Bronchial epithelial cell (primary cell): ENCODE results near the gene CBL. TPM values are rescaled to one million over a fixed set of nuclear protein-coding genes. Genes with fewer than 3 reads are reported as not detected.

Source experiments
- DNase-seq: peaks from one replicate; pipeline ENCODE4 v3.0.0-alpha.2; 2010; ENCODE audit warnings: low read depth
- FAIRE-seq: peaks from 2 replicates; lab custom pipeline; 2011; peaks lifted over from hg19 to GRCh38; lab: Jason Lieb, UNC
- H3K27me3 ChIP-seq: 2 replicates; pipeline ENCODE4 v1.5.1; 2011; ENCODE audit warnings: low read length; ENCODE audit not compliant: control insufficient read depth, insufficient read depth
- H3K36me3 ChIP-seq: 2 replicates; pipeline ENCODE4 v1.5.1; 2011; ENCODE audit warnings: low read length; ENCODE audit not compliant: control insufficient read depth, insufficient read depth
- H3K4me3 ChIP-seq: 2 replicates; pipeline ENCODE4 v1.5.1; 2011; ENCODE audit warnings: mild to moderate bottlenecking, low read depth, low read length, control low read depth
- CTCF ChIP-seq: IDR thresholded peaks from 2 replicates; pipeline ENCODE4 v1.5.1; 2011; ENCODE audit warnings: mild to moderate bottlenecking, moderate library complexity, low read length, control low read depth, inconsistent platforms; ENCODE audit not compliant: insufficient read depth, severe bottlenecking
- total RNA-seq: library from RNA; depleted of rRNA; stranded (reverse); fragments of >200 nt; gene quantifications from 2 replicates; pipeline ENCODE4 v1.2.1, GENCODE V29; 2014

Gene CBL
- total RNA-seq, 1 donor from 2014 or later: 5.5 TPM

- TF ChIP-seq CTCF: no peak
- Histone ChIP-seq H3K36me3 (no peaks in the 10 kb centered on the region), H3K4me3 (no peak overlapping the region), H3K27me3 (no peaks in the 10 kb centered on the region)
- FAIRE-seq (no peak), DNase-seq (no peak)
Observed at GRCh38 chr11:119266063-119266462, 59.9 kb downstream of the CBL start.

GRCh38 chr11:119266517-119267255, 60.5 kb downstream of the CBL start:
- FAIRE-seq: no peak
- peak; percentile 76 for DNase-seq
- no peak for TF ChIP-seq CTCF

GRCh38 chr11:119267645-119268044, 61.5 kb downstream of the CBL start:
- DNase-seq (no peak), FAIRE-seq (no peak)
- H3K27me3 ChIP-seq: no peaks in the 10 kb centered on the region
- no peak overlapping the region for H3K4me3 ChIP-seq
- H3K36me3 ChIP-seq: no peaks in the 10 kb centered on the region
- no peak for TF ChIP-seq CTCF

More at GRCh38 chr11:119266517-119267255, 60.5 kb downstream of the CBL start:
- Histone ChIP-seq H3K36me3 (no peaks in the 10 kb centered on the region), H3K27me3 (no peaks in the 10 kb centered on the region), H3K4me3 (no peak overlapping the region)

- H3K27me3 ChIP-seq: no peaks in the 10 kb centered on the region
- no peak overlapping the region for H3K4me3 ChIP-seq
- no peak for DNase-seq
- peaks cover 10% of the 10 kb centered on the region for H3K36me3 ChIP-seq
- FAIRE-seq: no peak
- no peak for TF ChIP-seq CTCF
Observed at GRCh38 chr11:119273721-119274120, 67.6 kb downstream of the CBL start.

GRCh38 chr11:119277660-119278059, 71.5 kb downstream of the CBL start:
- no peak for TF ChIP-seq CTCF
- no peak for FAIRE-seq

GRCh38 chr11:119282495-119282894, 76.4 kb downstream of the CBL start:
- DNase-seq (no peak), FAIRE-seq (no peak)
- Histone ChIP-seq H3K36me3 (peaks cover 10% of the 10 kb centered on the region), H3K4me3 (no peak overlapping the region), H3K27me3 (no peaks in the 10 kb centered on the region)
- TF ChIP-seq CTCF: no peak

More at GRCh38 chr11:119277660-119278059, 71.5 kb downstream of the CBL start:
- DNase-seq: no peak
- H3K36me3 ChIP-seq: peaks cover 10% of the 10 kb centered on the region
- H3K4me3 ChIP-seq: no peak overlapping the region
- no peaks in the 10 kb centered on the region for H3K27me3 ChIP-seq
